Measurements from ENCODE around the gene PLOD1. TPM values are rescaled to one million over a fixed set of nuclear protein-coding genes. Genes with fewer than 3 reads are reported as not detected.

Gene PLOD1
- total and polyA plus RNA-seq, 12 donors: 37.1 to 133 (median 79.9) TPM

- 87 to 100% (median 91%) methylated on average over 3 of the region's 3 CpGs for WGBS, 4 donors
- intact Hi-C loops (cut with DNase I): no loop called here
- H3K27ac ChIP-seq: peak overlapping the region in 1 of 5 donors; percentile 84
- no peaks in the 10 kb centered on the region for H3K9me3 ChIP-seq (replicated peaks in 1 of 3)
- H3K4me1 ChIP-seq (replicated peaks in 1 of 2): peaks cover 7 to 11% of the 10 kb centered on the region in 2 donors
- TF ChIP-seq POLR2A (IDR thresholded peaks at IDR 0.05): no peak
- TF ChIP-seq, protein P1, sequence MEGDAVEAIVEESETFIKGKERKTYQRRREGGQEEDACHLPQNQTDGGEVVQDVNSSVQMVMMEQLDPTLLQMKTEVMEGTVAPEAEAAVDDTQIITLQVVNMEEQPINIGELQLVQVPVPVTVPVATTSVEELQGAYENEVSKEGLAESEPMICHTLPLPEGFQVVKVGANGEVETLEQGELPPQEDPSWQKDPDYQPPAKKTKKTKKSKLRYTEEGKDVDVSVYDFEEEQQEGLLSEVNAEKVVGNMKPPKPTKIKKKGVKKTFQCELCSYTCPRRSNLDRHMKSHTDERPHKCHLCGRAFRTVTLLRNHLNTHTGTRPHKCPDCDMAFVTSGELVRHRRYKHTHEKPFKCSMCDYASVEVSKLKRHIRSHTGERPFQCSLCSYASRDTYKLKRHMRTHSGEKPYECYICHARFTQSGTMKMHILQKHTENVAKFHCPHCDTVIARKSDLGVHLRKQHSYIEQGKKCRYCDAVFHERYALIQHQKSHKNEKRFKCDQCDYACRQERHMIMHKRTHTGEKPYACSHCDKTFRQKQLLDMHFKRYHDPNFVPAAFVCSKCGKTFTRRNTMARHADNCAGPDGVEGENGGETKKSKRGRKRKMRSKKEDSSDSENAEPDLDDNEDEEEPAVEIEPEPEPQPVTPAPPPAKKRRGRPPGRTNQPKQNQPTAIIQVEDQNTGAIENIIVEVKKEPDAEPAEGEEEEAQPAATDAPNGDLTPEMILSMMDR (IDR thresholded peaks at IDR 0.05): no peak
- H3K36me3 ChIP-seq (replicated peaks in 1 of 2): peaks cover 0 to 38% of the 10 kb centered on the region in 2 donors
- no peaks in the 10 kb centered on the region for H3K27me3 ChIP-seq
- H3K4me3 ChIP-seq: no peak overlapping the region
- no peak for DNase-seq
Measured at GRCh38 chr1:11985171-11985570, 50.7 kb downstream of the PLOD1 start.

DNA sequence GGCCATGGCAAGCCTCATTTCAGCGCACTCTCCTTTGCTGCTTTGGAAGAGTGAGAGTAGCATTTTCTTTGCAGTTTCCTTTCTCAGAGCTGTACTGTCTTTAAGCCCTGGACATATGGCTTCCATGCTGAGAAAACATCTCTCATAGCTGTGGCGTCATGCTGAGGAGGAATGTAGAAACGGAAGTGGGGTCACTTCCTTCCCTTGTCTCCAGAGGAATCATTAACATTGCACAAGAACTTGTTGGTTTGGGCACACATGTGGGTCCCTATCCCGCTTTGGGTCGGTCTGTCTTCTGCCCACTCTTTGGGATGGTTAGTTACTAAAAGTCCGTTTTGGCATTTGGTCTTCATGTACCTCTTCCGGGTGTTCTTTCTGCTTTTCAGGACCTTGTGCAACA is 51.3 kb downstream of the PLOD1 start:
- H3K4me1 ChIP-seq (replicated peaks in 1 of 2): peaks cover 5 to 8% of the 10 kb centered on the region in 2 donors
- no peaks in the 10 kb centered on the region for H3K9me3 ChIP-seq (replicated peaks in 1 of 3)
- H3K36me3 ChIP-seq (replicated peaks in 1 of 2): peaks cover 0 to 44% of the 10 kb centered on the region in 2 donors
- TF ChIP-seq, protein P1 (IDR thresholded peaks at IDR 0.05): no peak
- DNase-seq: no peak
- no peaks in the 10 kb centered on the region for H3K27me3 ChIP-seq
- intact Hi-C loops (cut with DNase I): no loop called here
- H3K27ac ChIP-seq: peak overlapping the region in 1 of 5 donors; percentile 84
- 66 to 77% (median 70%) methylated on average over 7 of the region's 7 CpGs for whole genome bisulfite sequencing, 4 donors
- H3K4me3 ChIP-seq: no peak overlapping the region

- peaks cover 0 to 56% of the 10 kb centered on the region in 2 donors for H3K36me3 ChIP-seq (replicated peaks in 1 of 2)
- H3K4me1 ChIP-seq (replicated peaks in 1 of 2): no peaks in the 10 kb centered on the region
- H3K4me3 ChIP-seq: no peak overlapping the region
- 91 to 94% (median 92%) methylated on average over 7 of the region's 7 CpGs for WGBS, 4 donors
- no peaks in the 10 kb centered on the region for H3K9me3 ChIP-seq (replicated peaks in 1 of 3)
- intact Hi-C loops (cut with DNase I): no loop called here
- TF ChIP-seq, protein P1 (IDR thresholded peaks at IDR 0.05): no peak
- no peak for TF ChIP-seq POLR2A (IDR thresholded peaks at IDR 0.05)
- DNase-seq: no peak
- no peak overlapping the region for H3K27ac ChIP-seq
- no peaks in the 10 kb centered on the region for H3K27me3 ChIP-seq
Measured at GRCh38 chr1:11989669-11990068, 55.2 kb downstream of the PLOD1 start.

GRCh38 chr1:11990303-11991032 is 56.0 kb downstream of the PLOD1 start:
- peaks cover 0 to 64% of the 10 kb centered on the region in 2 donors for H3K36me3 ChIP-seq (replicated peaks in 1 of 2)

More at GRCh38 chr1:11990303-11991032, 56.0 kb downstream of the PLOD1 start:
- H3K9me3 ChIP-seq (replicated peaks in 1 of 3): no peaks in the 10 kb centered on the region
- intact Hi-C loops (cut with DNase I): no loop called here
- H3K27me3 ChIP-seq: no peaks in the 10 kb centered on the region
- no peak for DNase-seq
- WGBS, 4 donors: 85 to 89% (median 89%) methylated on average over 8 to 10 of the region's 10 CpGs
- TF ChIP-seq POLR2A (IDR thresholded peaks at IDR 0.05): no peak
- TF ChIP-seq, protein P1 (IDR thresholded peaks at IDR 0.05): no peak
- no peak overlapping the region for H3K27ac ChIP-seq
- H3K4me3 ChIP-seq: no peak overlapping the region
- H3K4me1 ChIP-seq (replicated peaks in 1 of 2): no peaks in the 10 kb centered on the region
